Tibial artery (tissue), 4 donors: ENCODE results near the gene MTCL1.

Experiments used
- DNase-seq, 2 donors: peaks; one replicate each; pipeline ENCODE4 v3.0.0-alpha.2; 2019
- H3K27ac ChIP-seq, 2 donors: fragments of 200-600 bp; sonication (generic) in 1 of 2; 1 replicate in 1 of 2; 2 replicates in 1 of 2; pipeline ENCODE4 v1.5.1; 2018 to 2019; ENCODE audit warnings: mild to moderate bottlenecking in 1 of 2
- H3K27me3 ChIP-seq, 2 donors: fragments of 200-600 bp; sonication (generic) in 1 of 2; one replicate each; pipeline versions ENCODE4 v1.5.1 to v1.6.0; 2016 to 2019
- H3K36me3 ChIP-seq, 3 donors: fragments of 200-600 bp; sonication (generic) in 2 of 3; one replicate each; pipeline ENCODE4 v1.5.1; 2016 to 2019; ENCODE audit warnings: mild to moderate bottlenecking in 2 of 3
- H3K4me1 ChIP-seq, 4 donors: fragments of 200-600 bp; sonication (generic) in 2 of 4; 1 replicate in 3 of 4; 2 replicates in 1 of 4; pipeline ENCODE4 v1.5.1; 2016 to 2019
- H3K4me3 ChIP-seq, 2 donors: fragments of 200-600 bp; sonication (generic) in 1 of 2; 1 replicate in 1 of 2; 2 replicates in 1 of 2; pipeline ENCODE4 v1.5.1; 2018 to 2019; ENCODE audit warnings: mild to moderate bottlenecking in 2 of 2
- H3K9me3 ChIP-seq, 3 donors: fragments of 200-600 bp; sonication (generic) in 1 of 3; one replicate each; pipeline ENCODE4 v1.5.1; 2016 to 2019
- CTCF ChIP-seq, 2 experiments: fragments of 200-600 bp in 1 of 2; fragments of 450-650 bp in 1 of 2; IDR thresholded peaks; one replicate each; pipeline ENCODE4 v1.5.1; 2017 to 2019; ENCODE audit warnings: antibody characterized with exemption in 2 of 2, mild to moderate bottlenecking in 1 of 2, moderate library complexity in 1 of 2
- intact Hi-C: fragments of 100-400 bp; cut with DNase I; formaldehyde crosslinking; loops from one replicate; pipeline ENCODE4 v1.15.0; 2023; ENCODE audit warnings: low total_unique reads

Gene MTCL1

GRCh38 chr18:8795586-8796325 lies 90.4 kb downstream of the MTCL1 start:
- H3K4me3 ChIP-seq = no peak overlapping the region
- TF ChIP-seq CTCF (IDR thresholded peaks at IDR 0.05) = no peak
- no peak overlapping the region for H3K27ac ChIP-seq
- no peaks in the 10 kb centered on the region for H3K27me3 ChIP-seq
- intact Hi-C loops = no loop called here
- no peaks in the 10 kb centered on the region for H3K36me3 ChIP-seq
- H3K4me1 ChIP-seq = peaks cover 0 to 20% (median 0%) of the 10 kb centered on the region in 4 donors
- no peak for DNase-seq
- no peaks in the 10 kb centered on the region for H3K9me3 ChIP-seq

DNA sequence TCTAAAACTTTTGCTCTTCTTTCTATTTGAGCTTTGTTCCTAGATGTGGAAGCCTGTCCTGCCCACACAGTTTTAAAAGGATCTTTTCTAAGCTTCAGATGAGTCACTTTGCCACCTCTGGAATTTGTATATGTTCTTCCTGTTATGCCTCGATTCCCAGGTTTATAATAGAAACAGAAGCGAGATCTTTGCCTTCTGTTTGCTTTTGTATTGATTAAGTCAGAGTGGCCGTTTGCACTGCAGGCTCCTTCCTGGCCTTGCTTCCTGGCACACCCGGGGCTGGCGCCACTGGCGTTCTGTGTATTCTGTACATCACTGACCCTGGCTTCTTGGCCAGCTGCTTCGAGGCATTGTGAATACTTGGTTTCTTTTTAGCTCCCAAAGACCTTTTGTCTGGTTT lies 91.8 kb downstream of the MTCL1 start:
- Histone ChIP-seq H3K4me1 (peaks cover 0 to 35% (median 0%) of the 10 kb centered on the region in 4 donors), H3K36me3 (no peaks in the 10 kb centered on the region), H3K27me3 (no peaks in the 10 kb centered on the region), H3K27ac (no peak overlapping the region), H3K4me3 (no peak overlapping the region), H3K9me3 (no peaks in the 10 kb centered on the region)
- TF ChIP-seq CTCF (IDR thresholded peaks at IDR 0.05) = no peak
- intact Hi-C loops = no loop called here
- DNase-seq = no peak

DNA sequence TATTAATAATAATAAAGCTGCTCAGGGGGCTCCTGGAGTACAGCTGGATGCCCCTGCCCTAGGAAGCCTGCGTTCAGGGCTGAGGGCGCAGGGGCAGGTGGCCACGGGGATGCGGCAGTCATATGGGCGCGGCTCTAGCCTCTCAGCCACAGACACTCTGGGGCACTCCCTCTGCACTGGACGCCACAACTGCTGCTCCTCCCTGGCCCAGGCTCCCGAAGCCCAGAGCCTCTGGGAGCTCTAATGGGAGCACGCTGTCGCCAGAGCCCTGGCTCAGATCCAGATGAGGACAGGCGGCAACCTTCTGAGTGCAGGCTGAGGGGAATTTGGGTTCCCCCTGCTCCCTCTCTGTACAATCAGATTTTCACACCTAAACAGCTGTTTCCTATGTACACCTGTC lies 93.6 kb downstream of the MTCL1 start:
- DNase-seq = no peak
- Histone ChIP-seq H3K27me3 (no peaks in the 10 kb centered on the region), H3K27ac (peak overlapping the region in 1 of 2 donors; percentile 71), H3K4me3 (no peak overlapping the region), H3K4me1 (peaks cover 0 to 44% (median 0%) of the 10 kb centered on the region in 4 donors), H3K9me3 (no peaks in the 10 kb centered on the region), H3K36me3 (no peaks in the 10 kb centered on the region)
- no peak for TF ChIP-seq CTCF (IDR thresholded peaks at IDR 0.05)
- intact Hi-C loops = no loop called here

GRCh38 chr18:8799596-8800441 lies 94.5 kb downstream of the MTCL1 start:
- Histone ChIP-seq H3K27me3 (no peaks in the 10 kb centered on the region), H3K36me3 (no peaks in the 10 kb centered on the region), H3K4me1 (peaks cover 0 to 44% (median 0%) of the 10 kb centered on the region in 4 donors), H3K27ac (peak overlapping the region in 1 of 2 donors; percentile 71), H3K4me3 (peak overlapping the region in 1 of 2 donors; percentile 31), H3K9me3 (no peaks in the 10 kb centered on the region)
- TF ChIP-seq CTCF (IDR thresholded peaks at IDR 0.05) = no peak
- intact Hi-C loops = no loop called here
- DNase-seq = no peak

DNA sequence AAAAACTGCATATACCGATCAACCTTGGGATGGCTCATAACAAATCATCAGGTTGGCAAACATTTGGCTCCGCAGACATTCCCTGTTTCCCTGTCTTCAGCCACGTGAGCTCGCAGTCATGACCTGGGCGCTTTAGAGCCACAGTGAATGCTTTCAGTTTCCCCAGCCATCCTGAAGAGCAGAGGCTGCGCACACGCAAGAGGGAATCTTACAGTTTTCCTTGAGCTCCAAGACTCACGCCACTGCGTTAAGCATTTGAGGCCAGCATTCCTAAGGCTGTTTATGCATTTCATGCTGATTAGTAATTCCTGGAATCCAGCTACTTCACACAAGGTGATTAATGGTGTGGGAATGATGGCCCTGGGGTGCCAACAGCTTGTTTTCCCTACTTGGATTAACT lies 95.1 kb downstream of the MTCL1 start:
- Histone ChIP-seq H3K27me3 (no peaks in the 10 kb centered on the region), H3K9me3 (no peaks in the 10 kb centered on the region), H3K4me3 (peak overlapping the region in 1 of 2 donors; percentile 31), H3K4me1 (peaks cover 0 to 44% (median 0%) of the 10 kb centered on the region in 4 donors), H3K27ac (peak overlapping the region in 1 of 2 donors; percentile 71), H3K36me3 (no peaks in the 10 kb centered on the region)
- DNase-seq = no peak
- intact Hi-C loops = no loop called here
- no peak for TF ChIP-seq CTCF (IDR thresholded peaks at IDR 0.05)
